Bronchial epithelial cell (primary cell): Measurements from ENCODE around the gene HES4. TPM values are rescaled to one million over a fixed set of nuclear protein-coding genes. Genes with fewer than 3 reads are reported as not detected.
"Not testable (repeated sequence)": the region's sequence is repeated elsewhere in the genome, so short reads cannot be mapped to it uniquely, and the experiment has no call there.

ENCODE experiments used
- DNase-seq: peaks from one replicate; pipeline ENCODE4 v3.0.0-alpha.2; 2010; ENCODE audit warnings: low read depth
- FAIRE-seq: peaks from 2 replicates; lab custom pipeline; 2011; peaks lifted over from hg19 to GRCh38; lab: Jason Lieb, UNC
- H3K27me3 ChIP-seq: 2 replicates; pipeline ENCODE4 v1.5.1; 2011; ENCODE audit warnings: low read length; ENCODE audit not compliant: control insufficient read depth, insufficient read depth
- H3K36me3 ChIP-seq: 2 replicates; pipeline ENCODE4 v1.5.1; 2011; ENCODE audit warnings: low read length; ENCODE audit not compliant: control insufficient read depth, insufficient read depth
- H3K4me3 ChIP-seq: 2 replicates; pipeline ENCODE4 v1.5.1; 2011; ENCODE audit warnings: mild to moderate bottlenecking, low read depth, low read length, control low read depth
- CTCF ChIP-seq: IDR thresholded peaks from 2 replicates; pipeline ENCODE4 v1.5.1; 2011; ENCODE audit warnings: mild to moderate bottlenecking, moderate library complexity, low read length, control low read depth, inconsistent platforms; ENCODE audit not compliant: insufficient read depth, severe bottlenecking
- total RNA-seq: library from RNA; depleted of rRNA; stranded (reverse); fragments of >200 nt; gene quantifications from 2 replicates; pipeline ENCODE4 v1.2.1, GENCODE V29; 2014

The HES4 gene
- total RNA-seq, 1 donor from 2014 or later: 42.6 TPM

- Histone ChIP-seq H3K36me3 (peaks cover 18% of the 10 kb centered on the region), H3K27me3 (no peaks in the 10 kb centered on the region), H3K4me3 (peak overlapping the region; percentile 70)
- TF ChIP-seq CTCF: no peak
- peak; percentile 58 for DNase-seq
- FAIRE-seq: no peak
These were observed 21.4 kb upstream of the HES4 start for GRCh38 chr1:1021010-1021919.

- H3K36me3 ChIP-seq: peaks cover 13% of the 10 kb centered on the region
- FAIRE-seq (no peak), DNase-seq (no peak)
- peak overlapping the region; percentile 70 for H3K4me3 ChIP-seq
- TF ChIP-seq CTCF: no peak
- no peaks in the 10 kb centered on the region for H3K27me3 ChIP-seq
These were observed 20.6 kb upstream of the HES4 start for GRCh38 chr1:1020415-1021009.

GRCh38 chr1:1020000-1020404 is 20.1 kb upstream of the HES4 start, which contains the start of gene AGRN:
Gene AGRN, plus strand, starts transcription at chr1:1020120. Its CDS starts 53 bp downstream, at chr1:1020173.
- Histone ChIP-seq H3K4me3 (peak within 1 kb of the TSS; percentile 70), H3K27me3 (no peaks in the 10 kb centered on the region), H3K36me3 (peaks cover 13% of the 10 kb centered on the region)
- TF ChIP-seq CTCF: no peak
- FAIRE-seq: no peak
- DNase-seq: no peak

- peaks cover 13% of the 10 kb centered on the region for H3K36me3 ChIP-seq
- TF ChIP-seq CTCF: peak; percentile 61
- H3K4me3 ChIP-seq: peak overlapping the region; percentile 70
- FAIRE-seq (no peak), DNase-seq (peak; percentile 50)
- no peaks in the 10 kb centered on the region for H3K27me3 ChIP-seq
These were observed 19.5 kb upstream of the HES4 start for GRCh38 chr1:1019122-1019999.

GRCh38 chr1:1018321-1018685 is 18.4 kb upstream of the HES4 start:
- H3K4me3 ChIP-seq, H3K27me3 ChIP-seq, FAIRE-seq, H3K36me3 ChIP-seq, DNase-seq: not testable (repeated sequence)

- H3K27me3 ChIP-seq, H3K36me3 ChIP-seq, FAIRE-seq, DNase-seq, H3K4me3 ChIP-seq: not testable (repeated sequence)
These were observed 17.8 kb upstream of the HES4 start for GRCh38 chr1:1017397-1018320.
